SK-N-DZ (cell line): Measurements from ENCODE around the gene VPS37C.
"Not testable (repeated sequence)": the region's sequence is repeated elsewhere in the genome, so short reads cannot be mapped to it uniquely, and the experiment has no call there.

Experiments
- DNase-seq: peaks from one replicate; pipeline ENCODE4 v3.0.0-alpha.2; 2015; ENCODE audit warnings: low spot score

The VPS37C gene

GRCh38 chr11:61174949-61175348 is 13.7 kb upstream of the VPS37C start:
- DNase-seq = no peak

DNA sequence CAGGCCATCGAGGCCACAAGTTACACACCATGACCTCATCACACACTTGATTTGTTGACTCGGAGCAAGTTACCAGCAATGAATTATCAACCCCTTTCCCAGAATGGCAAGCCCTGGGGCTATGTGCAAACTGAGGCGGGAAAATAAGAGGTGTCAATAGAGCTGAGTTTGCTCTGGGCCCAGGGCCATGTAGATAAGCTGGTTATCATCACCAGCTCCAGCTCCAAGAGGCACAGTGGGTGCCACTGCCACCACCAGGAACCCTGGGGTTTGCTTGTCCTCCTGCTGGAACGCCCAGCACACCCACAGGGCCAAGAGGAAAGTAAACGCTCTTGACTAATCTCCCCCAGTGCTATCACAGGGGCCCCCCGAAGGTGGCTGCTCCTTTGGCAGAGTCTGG is 13.0 kb upstream of the VPS37C start:
- no peak for DNase-seq

GRCh38 chr11:61173456-61173855 is 12.2 kb upstream of the VPS37C start:
- peak; percentile 26 for DNase-seq

- no peak for DNase-seq
Observed at GRCh38 chr11:61172888-61173287, 11.7 kb upstream of the VPS37C start.

- DNase-seq = no peak
Observed at GRCh38 chr11:61172356-61172755, 11.1 kb upstream of the VPS37C start.

- no peak for DNase-seq
Observed at GRCh38 chr11:61171907-61172306, 10.7 kb upstream of the VPS37C start.

DNA sequence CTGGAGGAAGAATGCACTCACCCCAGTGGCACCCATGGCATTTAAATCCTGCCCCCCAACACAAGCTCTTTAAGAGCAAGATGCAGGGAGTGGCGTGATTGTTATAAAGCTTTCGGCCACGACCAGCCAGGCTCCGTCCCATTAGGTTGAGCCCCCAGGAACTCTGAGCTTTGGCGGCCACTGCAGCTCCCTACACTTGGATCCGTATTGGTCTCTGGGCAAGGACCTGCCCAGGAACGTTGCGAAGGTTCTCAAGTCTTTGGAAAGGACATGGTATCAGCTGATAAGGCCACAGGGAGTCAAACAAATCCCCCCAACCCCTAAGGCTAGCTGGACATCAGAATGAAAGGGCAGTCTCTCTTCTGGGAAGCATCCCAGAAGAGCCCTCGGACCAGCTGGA is 9.3 kb upstream of the VPS37C start:
- no peak for DNase-seq

DNA sequence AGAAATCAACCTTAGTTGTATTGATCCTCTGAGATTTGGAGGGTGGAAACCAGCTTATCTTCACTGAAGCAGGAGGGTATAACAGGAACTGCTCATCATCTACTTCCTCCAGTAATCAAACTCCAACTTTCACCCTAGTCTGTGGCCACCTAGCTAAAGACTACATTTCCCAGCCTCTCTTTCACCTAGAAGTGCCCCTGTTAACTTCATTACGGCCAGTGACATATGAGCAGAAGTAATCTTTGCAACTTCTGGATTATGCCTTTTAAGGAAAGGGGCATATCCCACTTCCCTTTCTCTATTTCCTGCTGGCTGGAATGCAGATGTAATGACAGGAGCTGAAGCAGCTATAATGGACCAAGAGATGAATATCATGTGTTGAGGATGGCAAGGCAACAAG is 7.6 kb upstream of the VPS37C start:
- DNase-seq = no peak

GRCh38 chr11:61168042-61168688 is 6.9 kb upstream of the VPS37C start:
- DNase-seq = no peak

DNA sequence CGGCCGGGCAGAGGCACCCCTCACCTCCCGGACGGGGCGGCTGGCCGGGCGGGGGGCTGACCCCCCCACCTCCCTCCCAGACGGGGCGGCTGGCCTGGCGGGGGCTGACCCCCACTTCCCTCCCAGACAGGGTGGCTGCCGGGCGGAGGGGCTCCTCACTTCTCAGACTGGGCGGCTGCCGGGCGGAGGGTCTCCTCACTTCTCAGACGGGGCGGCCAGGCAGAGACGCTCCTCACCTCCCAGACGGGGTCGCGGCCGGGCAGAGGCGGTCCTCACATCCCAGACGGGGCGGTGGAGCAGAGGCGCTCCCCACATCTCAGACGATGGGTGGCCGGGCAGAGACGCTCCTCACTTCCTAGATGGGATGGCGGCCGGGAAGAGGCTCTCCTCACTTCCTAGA is 5.1 kb upstream of the VPS37C start:
- DNase-seq = not testable (repeated sequence)

DNA sequence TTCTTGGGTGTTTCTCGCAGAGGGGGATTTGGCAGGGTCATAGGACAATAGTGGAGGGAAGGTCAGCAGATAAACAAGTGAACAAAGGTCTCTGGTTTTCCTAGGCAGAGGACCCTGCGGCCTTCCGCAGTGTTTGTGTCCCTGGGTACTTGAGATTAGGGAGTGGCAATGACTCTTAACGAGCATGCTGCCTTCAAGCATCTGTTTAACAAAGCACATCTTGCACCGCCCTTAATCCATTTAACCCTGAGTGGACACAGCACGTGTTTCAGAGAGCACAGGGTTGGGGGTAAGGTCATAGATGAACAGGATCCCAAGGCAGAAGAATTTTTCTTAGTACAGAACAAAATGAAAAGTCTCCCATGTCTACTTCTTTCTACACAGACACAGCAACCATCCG is 4.6 kb upstream of the VPS37C start:
- DNase-seq = not testable (repeated sequence)

DNA sequence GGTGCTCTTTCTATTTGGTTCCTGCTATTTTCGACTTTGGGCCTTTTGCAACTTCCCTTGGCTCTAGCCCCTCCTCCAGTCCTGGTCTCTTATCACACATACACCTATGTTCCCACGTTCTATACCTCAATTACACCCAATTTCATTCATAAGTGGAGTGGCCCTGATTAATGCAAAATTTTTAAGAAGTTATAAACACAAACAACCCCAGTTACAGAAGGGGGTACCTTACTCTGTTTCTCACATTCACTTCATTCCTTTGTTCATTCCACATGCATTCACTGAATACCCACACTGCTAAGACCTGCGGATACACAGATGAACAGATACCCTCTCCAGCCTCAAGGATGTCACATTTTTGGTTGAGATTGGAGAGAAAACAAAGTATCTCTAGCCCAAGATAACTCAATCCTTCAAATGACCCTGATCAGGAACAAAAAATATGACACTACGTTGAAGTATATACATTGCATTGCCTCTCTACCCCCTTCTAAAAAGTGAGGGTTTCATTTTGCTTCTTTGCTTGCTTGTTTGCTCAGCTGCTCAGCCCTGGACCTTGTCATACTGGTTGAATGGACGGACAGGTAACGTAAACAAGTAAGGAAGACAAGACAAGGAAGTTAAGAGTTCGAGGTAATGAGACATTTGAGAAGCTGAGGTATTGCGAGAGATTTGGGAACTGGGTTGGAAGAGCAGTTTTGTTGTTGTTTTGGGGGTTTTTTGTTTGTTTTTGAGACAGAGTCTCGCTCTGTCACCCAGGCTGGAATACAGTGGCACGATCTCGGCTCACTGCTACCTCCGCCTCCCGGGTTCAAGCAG is 3.6 kb upstream of the VPS37C start:
- no peak for DNase-seq

DNA sequence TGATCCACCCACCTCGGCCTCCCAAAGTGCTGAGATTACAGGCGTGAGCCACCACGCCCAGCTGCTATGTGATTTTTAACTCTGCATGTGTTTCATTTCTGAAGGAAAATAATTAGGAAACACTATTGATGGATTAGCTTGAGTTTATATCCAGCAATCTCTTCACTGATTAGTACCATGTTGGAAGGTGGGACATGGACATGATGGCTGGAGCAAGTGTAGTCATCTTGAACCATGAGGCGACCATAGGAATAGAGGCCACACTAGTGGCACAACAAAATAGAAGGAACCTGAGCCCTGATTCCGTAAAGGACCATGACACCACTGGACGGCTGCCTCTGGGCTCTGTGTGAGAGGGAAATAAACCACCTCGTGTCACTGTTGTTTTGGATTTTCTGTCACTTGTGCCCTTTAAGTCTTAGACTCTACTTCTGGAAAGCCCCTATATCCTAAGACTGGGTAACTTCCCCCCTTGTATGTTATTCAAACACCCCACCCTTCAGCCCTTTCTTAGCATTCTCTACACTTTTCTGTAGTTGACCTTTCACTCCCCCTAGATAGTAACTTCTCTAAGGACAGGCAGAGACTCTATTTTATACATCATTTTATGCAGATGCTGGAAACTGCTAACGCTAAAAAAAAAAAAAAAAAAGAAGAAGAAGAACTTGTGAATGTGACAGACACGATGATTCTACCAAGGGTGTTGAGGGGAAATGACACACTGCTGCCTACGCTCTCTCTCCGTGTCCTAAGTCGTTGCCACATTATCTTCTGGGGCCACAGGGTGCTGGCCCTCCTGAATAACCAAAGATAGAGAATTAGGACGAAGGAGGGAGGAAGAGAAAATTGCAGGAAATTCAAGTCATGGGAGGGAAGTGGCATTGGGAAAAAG is 2.7 kb upstream of the VPS37C start:
- DNase-seq = no peak

DNA sequence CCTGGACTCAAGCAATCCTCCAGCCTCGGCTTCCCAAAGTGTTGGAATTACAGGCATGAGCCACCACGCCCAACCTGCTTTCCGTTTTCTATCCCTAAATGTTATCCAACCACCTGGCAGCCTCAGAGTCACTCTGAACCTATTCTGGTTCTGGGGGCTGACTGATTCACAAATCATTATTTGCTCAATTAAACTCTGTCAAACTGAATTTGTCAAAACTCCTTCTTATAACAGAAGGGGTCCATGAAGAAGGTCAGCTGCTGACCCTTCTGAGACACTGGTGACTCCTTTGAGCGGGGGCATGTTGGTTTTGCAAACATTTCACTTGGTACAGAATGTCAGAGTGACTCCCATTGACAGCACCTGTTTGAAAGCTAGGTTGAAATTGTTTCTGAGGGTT is 1.8 kb upstream of the VPS37C start:
- DNase-seq = no peak

GRCh38 chr11:61162092-61162941 is 1.1 kb upstream of the VPS37C start:
- peak; percentile 62 for DNase-seq

GRCh38 chr11:61160487-61161189 is 588 bp downstream of the VPS37C start:
- DNase-seq = no peak

GRCh38 chr11:61158691-61159381 is 2.4 kb downstream of the VPS37C start:
- DNase-seq = no peak

GRCh38 chr11:61157743-61158142 is 3.5 kb downstream of the VPS37C start:
- no peak for DNase-seq

GRCh38 chr11:61155741-61156140 is 5.5 kb downstream of the VPS37C start:
- DNase-seq = no peak

DNA sequence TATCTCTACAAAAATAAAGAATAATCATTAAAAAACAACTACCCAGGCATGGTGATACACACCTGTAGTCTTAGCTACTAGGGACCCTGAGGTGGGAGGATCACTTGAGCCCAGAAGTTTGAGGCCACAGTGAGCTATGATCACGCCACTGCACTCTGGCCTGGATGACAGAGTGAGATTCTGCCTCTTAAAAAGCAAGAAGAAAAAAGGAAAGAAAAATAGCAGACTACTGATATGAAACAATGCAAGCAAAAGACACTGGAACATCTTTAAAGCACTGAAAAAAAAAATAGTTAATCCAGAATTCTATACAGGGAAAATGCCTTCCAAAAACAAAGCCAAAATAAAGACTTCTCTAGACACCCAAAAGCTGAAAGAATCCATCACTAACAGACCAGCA is 5.9 kb downstream of the VPS37C start:
- no peak for DNase-seq
